Activated T-helper 1 cell treated with anti-CD3 and anti-CD28 coated beads, Interleukin-12 subunit alpha, Interleukin-12 subunit beta, Interleukin-2, Interleukin-4 antibody, amounts not matched to agents 30 ng/mL and 10 ng/mL and 1 ng/mL, durations not matched to agents 14 hours and 24 hours and 36 hours (primary cell): ENCODE data around the gene RAPGEF3. TPM values are rescaled to one million over a fixed set of nuclear protein-coding genes. Genes with fewer than 3 reads are reported as not detected.

ENCODE experiments used
- DNase-seq: peaks from one replicate; pipeline ENCODE4 v3.0.0; 2021; ENCODE audit warnings: low spot score
- H3K27ac Mint-ChIP-seq: one replicate; pipeline ENCODE4 v1.8.0; 2021; ENCODE audit warnings: mild to moderate bottlenecking, mixed read lengths
- H3K27me3 Mint-ChIP-seq: one replicate; pipeline ENCODE4 v1.8.0; 2022; ENCODE audit warnings: mild to moderate bottlenecking, moderate library complexity, mixed read lengths; ENCODE audit not compliant: insufficient read depth
- H3K36me3 Mint-ChIP-seq: one replicate; pipeline ENCODE4 v1.8.0; 2021; ENCODE audit warnings: low read depth, mixed read lengths
- H3K4me1 Mint-ChIP-seq: one replicate; pipeline ENCODE4 v1.8.0; 2021; ENCODE audit warnings: low read depth, mixed read lengths
- H3K4me3 Mint-ChIP-seq: one replicate; pipeline ENCODE4 v1.8.0; 2021; ENCODE audit warnings: mild to moderate bottlenecking, moderate library complexity, mixed read lengths
- H3K9me3 Mint-ChIP-seq: one replicate; pipeline ENCODE4 v1.8.0; 2021; ENCODE audit warnings: mixed read lengths
- intact Hi-C: fragments of 100-400 bp; cut with micrococcal nuclease; formaldehyde crosslinking; loops from one replicate; pipeline ENCODE4 v1.15.1; 2024
- total RNA-seq: library from RNA; stranded (reverse); gene quantifications from 2 replicates; pipeline ENCODE4 v1.2.3, GENCODE V29; 2022

Gene RAPGEF3
- total RNA-seq, 1 donor from 2014 or later, result 4.7 TPM

- Mint-ChIP-seq H3K36me3 (no peaks in the 10 kb centered on the region), H3K9me3 (no peaks in the 10 kb centered on the region), H3K4me1 (peaks cover 46% of the 10 kb centered on the region), H3K27me3 (no peaks in the 10 kb centered on the region), H3K4me3 (no peak overlapping the region), H3K27ac (no peak overlapping the region)
- no peak for DNase-seq
- intact Hi-C loops, result loop anchor here (1.0 to 10.0 kb wide), 2 partner anchors 12 to 719 kb away; no protein-coding TSS in a partner anchor
Observed at GRCh38 chr12:47754126-47754525, 4.6 kb downstream of the RAPGEF3 start.

DNA sequence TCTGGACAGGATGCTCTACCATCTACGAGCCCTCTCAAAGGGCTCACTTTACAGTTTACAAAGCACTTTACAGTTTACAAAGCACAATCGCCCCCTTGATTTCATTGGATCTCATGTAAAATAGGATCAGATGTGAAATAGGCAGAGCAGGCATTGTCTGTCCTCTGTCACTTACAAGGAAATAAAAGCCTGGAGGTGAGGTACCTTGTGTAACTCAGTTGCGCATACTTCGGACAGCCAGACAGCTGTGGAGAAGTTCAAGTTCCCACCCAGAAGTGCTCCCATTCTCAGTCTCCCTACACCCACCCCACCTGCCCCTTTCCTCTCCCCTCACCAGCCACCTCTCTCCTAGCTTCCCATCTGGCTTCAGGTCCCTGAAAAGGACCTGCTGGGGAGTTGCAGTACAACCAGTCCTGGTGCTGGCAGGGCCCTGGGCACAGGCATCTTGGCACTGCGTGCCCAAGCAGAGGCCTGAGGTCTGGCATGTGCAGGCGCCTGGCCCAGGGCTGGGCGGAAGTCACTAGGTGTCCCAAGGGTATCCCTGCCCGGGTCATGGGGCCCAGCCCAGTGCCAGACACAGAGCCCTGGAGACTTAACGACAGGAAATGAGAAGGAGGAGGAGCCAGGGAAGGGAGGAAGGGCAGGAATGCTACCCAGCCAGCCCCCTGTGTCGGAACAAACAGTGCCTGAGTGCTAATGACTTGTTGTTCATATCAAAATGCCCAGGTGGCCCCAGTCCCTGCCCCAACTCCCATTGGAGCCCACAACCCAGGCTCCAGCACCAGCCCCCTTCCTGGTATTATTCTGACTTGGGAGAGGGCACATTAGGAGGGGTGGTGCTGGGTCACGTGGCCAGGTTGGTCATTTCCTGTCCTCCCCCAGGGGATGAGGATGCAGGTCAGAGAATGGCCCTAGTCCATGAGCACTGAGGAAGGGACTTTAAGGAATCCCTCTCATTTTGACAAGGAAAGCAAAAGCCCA, 5.4 kb downstream of the RAPGEF3 start:
- DNase-seq, result no peak
- H3K27ac Mint-ChIP-seq, result peak overlapping the region; percentile 55
- no peak overlapping the region for H3K4me3 Mint-ChIP-seq
- intact Hi-C loops, result loop anchor here (1.0 to 10.0 kb wide), 2 partner anchors 11 to 719 kb away; no protein-coding TSS in a partner anchor
- H3K36me3 Mint-ChIP-seq, result no peaks in the 10 kb centered on the region
- no peaks in the 10 kb centered on the region for H3K9me3 Mint-ChIP-seq
- H3K4me1 Mint-ChIP-seq, result peaks cover 45% of the 10 kb centered on the region
- no peaks in the 10 kb centered on the region for H3K27me3 Mint-ChIP-seq

DNA sequence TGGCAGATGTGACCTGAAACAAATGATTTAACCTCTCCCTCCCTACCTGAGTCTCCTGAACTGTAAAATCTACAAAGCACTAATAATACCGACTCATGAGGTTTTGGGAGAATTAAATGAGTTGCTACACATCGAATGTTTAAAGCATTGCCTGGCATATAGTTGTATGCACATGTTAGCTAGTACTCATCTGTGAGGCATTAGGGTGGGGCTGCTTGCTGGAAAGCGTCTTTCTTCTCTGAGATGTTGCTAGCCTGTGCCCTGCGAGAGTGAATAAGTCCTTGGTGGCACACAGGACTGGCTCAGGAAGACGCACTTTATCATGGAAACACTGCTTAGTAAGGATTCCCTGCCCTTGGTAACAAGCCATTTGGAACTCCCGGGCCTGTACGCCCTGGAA, 6.1 kb downstream of the RAPGEF3 start:
- peaks cover 43% of the 10 kb centered on the region for H3K4me1 Mint-ChIP-seq
- intact Hi-C loops, result loop anchor here (10.0 kb wide), 1 partner anchor 718 kb away; no protein-coding TSS in a partner anchor
- no peak for DNase-seq
- H3K27me3 Mint-ChIP-seq, result no peaks in the 10 kb centered on the region
- no peaks in the 10 kb centered on the region for H3K9me3 Mint-ChIP-seq
- H3K4me3 Mint-ChIP-seq, result no peak overlapping the region
- no peak overlapping the region for H3K27ac Mint-ChIP-seq
- H3K36me3 Mint-ChIP-seq, result no peaks in the 10 kb centered on the region

DNA sequence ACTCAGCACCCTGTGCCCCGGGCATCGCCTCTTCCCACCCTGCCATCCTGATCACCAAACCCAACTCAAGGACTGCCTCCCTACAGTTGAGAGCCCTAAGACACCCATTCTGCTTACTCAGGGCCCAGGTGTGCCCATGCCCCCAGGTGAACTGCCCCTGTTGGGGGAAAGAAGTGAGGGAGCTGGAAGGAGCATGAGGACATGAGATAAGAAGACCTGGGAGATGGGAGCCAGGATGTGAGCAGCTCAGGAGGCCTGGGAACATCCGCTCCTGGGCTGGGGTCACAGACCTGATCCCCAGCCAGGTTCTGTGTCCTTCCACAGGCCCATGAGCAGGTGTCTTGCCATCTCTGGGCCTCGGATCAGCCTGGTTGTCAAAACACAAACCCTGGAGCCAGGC, 6.6 kb downstream of the RAPGEF3 start:
- intact Hi-C loops, result loop anchor here (10.0 kb wide), 1 partner anchor 717 kb away; no protein-coding TSS in a partner anchor
- Mint-ChIP-seq H3K4me3 (no peak overlapping the region), H3K36me3 (no peaks in the 10 kb centered on the region), H3K4me1 (peaks cover 39% of the 10 kb centered on the region), H3K27ac (no peak overlapping the region), H3K9me3 (no peaks in the 10 kb centered on the region), H3K27me3 (peaks cover 3% of the 10 kb centered on the region)
- no peak for DNase-seq

- Mint-ChIP-seq H3K27me3 (peaks cover 3% of the 10 kb centered on the region), H3K9me3 (no peaks in the 10 kb centered on the region), H3K4me3 (peak overlapping the region; percentile 26), H3K36me3 (no peaks in the 10 kb centered on the region), H3K4me1 (peaks cover 34% of the 10 kb centered on the region), H3K27ac (no peak overlapping the region)
- no peak for DNase-seq
- intact Hi-C loops, result loop anchor here (10.0 kb wide), 1 partner anchor 717 kb away; no protein-coding TSS in a partner anchor
Observed at GRCh38 chr12:47751561-47751960, 7.1 kb downstream of the RAPGEF3 start.

DNA sequence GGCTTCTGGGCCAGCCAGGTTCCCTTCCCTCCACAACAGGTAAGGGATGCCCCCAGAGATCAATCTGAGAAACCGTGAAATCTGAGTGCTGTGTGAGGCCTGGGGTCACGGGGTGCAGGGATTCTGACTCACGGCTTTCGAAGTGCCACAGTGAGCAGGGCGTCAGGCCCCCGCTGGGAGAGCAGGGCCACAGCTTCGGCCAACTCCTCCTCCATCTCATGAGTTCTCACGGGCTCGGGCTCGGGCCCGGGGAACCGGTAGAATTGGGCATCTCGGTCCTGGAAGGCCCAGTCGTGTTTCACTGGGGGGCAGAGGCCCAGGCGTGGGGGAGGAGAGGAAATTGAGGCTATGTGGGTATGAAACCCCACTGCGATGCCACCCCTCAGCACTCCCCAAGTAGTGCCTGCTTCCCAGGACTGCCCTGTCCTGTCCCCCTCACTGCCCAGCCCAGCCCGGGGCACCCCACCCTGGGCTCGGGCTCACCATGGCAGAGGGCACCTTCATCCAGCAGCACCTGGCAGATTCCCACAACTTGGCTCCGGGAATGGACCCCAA, 7.7 kb downstream of the RAPGEF3 start:
- Mint-ChIP-seq H3K27me3 (peaks cover 3% of the 10 kb centered on the region), H3K4me1 (peaks cover 28% of the 10 kb centered on the region), H3K4me3 (no peak overlapping the region), H3K36me3 (no peaks in the 10 kb centered on the region), H3K9me3 (no peaks in the 10 kb centered on the region), H3K27ac (no peak overlapping the region)
- intact Hi-C loops, result loop anchor here (10.0 kb wide), 1 partner anchor 716 kb away; no protein-coding TSS in a partner anchor
- DNase-seq, result no peak

- Mint-ChIP-seq H3K4me1 (peaks cover 22% of the 10 kb centered on the region), H3K27ac (no peak overlapping the region), H3K4me3 (no peak overlapping the region), H3K27me3 (peaks cover 5% of the 10 kb centered on the region), H3K36me3 (no peaks in the 10 kb centered on the region), H3K9me3 (no peaks in the 10 kb centered on the region)
- no peak for DNase-seq
- intact Hi-C loops, result loop anchor here (10.0 kb wide), 1 partner anchor 716 kb away; no protein-coding TSS in a partner anchor
Observed at GRCh38 chr12:47750229-47750798, 8.4 kb downstream of the RAPGEF3 start.

DNA sequence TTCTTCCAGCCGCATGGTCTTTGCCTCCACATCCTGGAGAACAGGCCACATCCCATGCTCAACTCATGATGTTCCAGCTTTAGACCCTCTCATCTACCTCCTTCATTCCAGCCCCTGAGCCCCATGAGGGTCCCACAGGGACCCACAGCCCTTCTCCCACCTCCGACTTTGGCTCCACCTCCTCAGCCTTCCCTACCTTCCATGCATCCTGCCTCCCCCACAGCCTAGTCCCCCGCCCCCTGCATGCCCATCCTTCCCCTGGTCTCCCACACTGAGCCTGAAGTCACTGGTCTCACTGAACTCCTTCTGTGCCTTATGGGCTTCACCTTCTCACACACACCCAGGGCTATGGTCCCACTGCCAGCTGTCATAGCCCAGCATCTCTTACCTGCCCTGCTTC, 9.8 kb downstream of the RAPGEF3 start:
- Mint-ChIP-seq H3K9me3 (no peaks in the 10 kb centered on the region), H3K36me3 (no peaks in the 10 kb centered on the region), H3K4me1 (peaks cover 7% of the 10 kb centered on the region), H3K27me3 (peaks cover 10% of the 10 kb centered on the region), H3K27ac (no peak overlapping the region), H3K4me3 (no peak overlapping the region)
- no peak for DNase-seq
- intact Hi-C loops, result no loop called here

DNA sequence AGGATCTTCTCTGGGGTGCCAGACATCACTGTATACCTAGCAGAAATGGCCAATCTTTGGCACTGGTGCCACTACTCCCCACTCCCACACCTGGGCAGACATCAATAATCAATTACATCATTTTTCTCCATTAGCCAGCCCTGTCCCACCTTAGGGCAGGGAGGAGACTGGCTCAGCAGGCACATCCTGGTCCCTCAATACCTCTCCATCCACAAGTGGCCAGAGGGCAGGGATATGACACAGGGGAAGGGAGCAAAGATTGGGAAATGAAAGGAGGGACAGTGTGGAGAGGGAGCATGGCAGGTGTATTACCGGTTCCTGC, 10.2 kb downstream of the RAPGEF3 start:
- H3K4me3 Mint-ChIP-seq, result no peak overlapping the region
- peaks cover 3% of the 10 kb centered on the region for H3K4me1 Mint-ChIP-seq
- no peak for DNase-seq
- H3K9me3 Mint-ChIP-seq, result no peaks in the 10 kb centered on the region
- intact Hi-C loops, result no loop called here
- H3K27me3 Mint-ChIP-seq, result peaks cover 13% of the 10 kb centered on the region
- no peaks in the 10 kb centered on the region for H3K36me3 Mint-ChIP-seq
- H3K27ac Mint-ChIP-seq, result no peak overlapping the region

- Mint-ChIP-seq H3K9me3 (no peaks in the 10 kb centered on the region), H3K4me3 (no peak overlapping the region), H3K27me3 (peaks cover 16% of the 10 kb centered on the region), H3K4me1 (no peaks in the 10 kb centered on the region), H3K27ac (no peak overlapping the region), H3K36me3 (no peaks in the 10 kb centered on the region)
- DNase-seq, result no peak
- intact Hi-C loops, result no loop called here
Observed at GRCh38 chr12:47747596-47748506, 10.8 kb downstream of the RAPGEF3 start.

GRCh38 chr12:47747126-47747525, 11.6 kb downstream of the RAPGEF3 start:
- intact Hi-C loops, result no loop called here
- Mint-ChIP-seq H3K4me3 (no peak overlapping the region), H3K27me3 (peaks cover 16% of the 10 kb centered on the region), H3K27ac (no peak overlapping the region), H3K9me3 (no peaks in the 10 kb centered on the region), H3K36me3 (no peaks in the 10 kb centered on the region), H3K4me1 (no peaks in the 10 kb centered on the region)
- no peak for DNase-seq

GRCh38 chr12:47746523-47746922, 12.2 kb downstream of the RAPGEF3 start:
- intact Hi-C loops, result no loop called here

More at GRCh38 chr12:47746523-47746922, 12.2 kb downstream of the RAPGEF3 start:
- H3K4me3 Mint-ChIP-seq, result no peak overlapping the region
- H3K27me3 Mint-ChIP-seq, result peaks cover 16% of the 10 kb centered on the region
- no peaks in the 10 kb centered on the region for H3K9me3 Mint-ChIP-seq
- H3K4me1 Mint-ChIP-seq, result peaks cover 1% of the 10 kb centered on the region
- DNase-seq, result no peak
- no peak overlapping the region for H3K27ac Mint-ChIP-seq
- no peaks in the 10 kb centered on the region for H3K36me3 Mint-ChIP-seq
